Germinal center (tissue), 1 donor: ENCODE results near the gene TRIL.
A peak's percentile ranks its signal among the peaks of the same experiment; 100 is the strongest.

ENCODE experiments used
- DNase-seq: peaks from one replicate; pipeline ENCODE4 v3.0.0; 2012; ENCODE audit warnings: mixed read lengths, low spot score

The TRIL gene

DNA sequence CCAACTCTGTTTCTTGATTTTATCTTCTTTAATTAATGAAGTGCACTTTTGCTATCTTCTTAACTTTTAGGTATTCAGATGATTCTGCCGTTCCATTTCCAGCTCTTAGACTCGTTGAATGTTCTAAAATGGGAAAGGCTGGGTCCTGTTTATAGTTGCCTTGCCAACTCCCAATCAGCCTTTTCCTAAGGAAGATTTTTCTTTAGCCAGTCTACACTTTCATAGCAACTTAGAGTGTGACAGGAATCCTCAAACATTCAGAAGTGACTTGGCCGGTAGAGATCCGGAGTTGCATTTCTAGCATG lies 23.0 kb upstream of the TRIL start:
- DNase-seq, result no peak

- DNase-seq, result no peak
Measured at GRCh38 chr7:28980451-28981160, 22.5 kb upstream of the TRIL start.

- DNase-seq, result no peak
Measured at GRCh38 chr7:28979776-28980175, 21.6 kb upstream of the TRIL start.

DNA sequence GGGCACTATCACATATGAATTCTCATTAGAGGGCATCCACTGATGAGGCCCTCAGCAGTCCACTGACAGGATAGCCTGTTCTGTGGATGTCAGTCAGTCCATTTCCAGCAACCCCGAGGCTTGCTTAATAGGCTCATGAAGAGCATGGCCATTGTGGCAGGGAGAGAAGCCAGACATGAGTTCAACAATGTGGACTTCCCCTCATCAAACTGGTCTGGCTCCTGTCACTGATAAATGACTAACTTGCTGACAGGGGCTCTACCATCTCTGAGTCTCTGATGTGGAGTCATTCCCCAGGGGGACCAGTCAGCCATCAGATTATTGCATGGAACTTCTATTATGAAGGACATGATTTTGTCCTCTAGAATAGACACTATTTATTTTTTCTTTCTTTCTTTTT lies 19.8 kb upstream of the TRIL start:
- no peak for DNase-seq

GRCh38 chr7:28976022-28976421 lies 17.9 kb upstream of the TRIL start:
- DNase-seq, result no peak

DNA sequence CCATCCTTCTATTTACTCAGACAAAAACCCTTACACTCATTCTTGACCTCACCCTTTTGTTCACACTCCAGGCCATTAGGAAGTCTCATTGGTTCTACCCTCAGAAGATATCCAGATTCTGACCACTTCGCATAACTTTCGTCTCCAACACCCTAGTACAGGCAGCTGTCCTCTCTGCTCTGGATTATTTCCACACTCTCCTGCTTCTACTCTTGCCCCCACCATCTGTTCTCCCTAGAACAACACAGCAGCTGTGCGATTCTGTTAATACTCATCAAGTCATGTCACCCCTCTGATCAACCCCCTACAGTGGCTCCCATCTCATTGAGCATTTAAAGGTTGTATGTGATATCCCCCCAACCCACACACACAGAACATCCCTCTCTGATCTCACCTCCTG lies 15.5 kb upstream of the TRIL start:
- DNase-seq, result no peak

- DNase-seq, result no peak
Measured at GRCh38 chr7:28964056-28964455, 5.9 kb upstream of the TRIL start.

DNA sequence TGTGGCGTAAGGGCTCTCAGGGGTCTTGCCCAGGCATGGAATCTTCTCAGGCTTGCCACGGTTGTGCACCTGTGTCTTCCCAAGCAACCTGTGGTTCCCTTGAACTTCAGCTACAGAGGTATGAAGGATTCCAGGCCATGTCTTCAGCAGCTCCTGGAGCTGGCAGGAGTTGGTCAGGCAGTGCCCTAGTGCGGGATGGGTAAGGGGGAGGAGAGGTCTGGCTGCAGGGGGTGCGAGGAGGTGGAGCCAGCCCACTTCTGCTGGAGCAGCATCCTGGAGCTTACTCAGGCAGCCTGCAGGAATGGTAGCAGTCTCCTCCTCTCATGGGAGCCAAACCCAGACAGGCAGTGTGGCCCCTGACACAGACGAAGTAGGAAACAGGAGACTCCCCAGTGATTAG lies 3.8 kb upstream of the TRIL start:
- DNase-seq, result no peak

- DNase-seq, result no peak
Measured at GRCh38 chr7:28960071-28960840, 2.1 kb upstream of the TRIL start.

DNA sequence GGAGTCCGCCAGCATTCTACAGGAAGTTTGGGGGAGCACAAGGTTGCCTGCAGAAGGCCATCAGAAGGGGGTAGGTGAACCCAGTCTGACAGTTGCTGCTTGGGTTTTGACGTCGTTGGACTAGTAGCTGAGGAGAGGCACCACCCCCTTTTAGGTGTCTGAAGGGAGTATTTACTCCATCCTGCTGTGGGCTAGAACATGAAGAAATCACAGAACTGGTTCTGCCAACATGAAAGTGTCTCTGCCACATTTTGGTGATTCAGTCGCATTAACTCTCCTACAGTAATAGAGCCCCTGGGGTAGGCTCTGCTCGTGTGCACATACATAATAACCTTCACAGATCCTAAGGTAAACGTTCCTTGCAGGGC lies 834 bp upstream of the TRIL start:
- no peak for DNase-seq

GRCh38 chr7:28957751-28958234 lies 337 bp downstream of the TRIL start:
- peak; percentile 22 for DNase-seq

DNA sequence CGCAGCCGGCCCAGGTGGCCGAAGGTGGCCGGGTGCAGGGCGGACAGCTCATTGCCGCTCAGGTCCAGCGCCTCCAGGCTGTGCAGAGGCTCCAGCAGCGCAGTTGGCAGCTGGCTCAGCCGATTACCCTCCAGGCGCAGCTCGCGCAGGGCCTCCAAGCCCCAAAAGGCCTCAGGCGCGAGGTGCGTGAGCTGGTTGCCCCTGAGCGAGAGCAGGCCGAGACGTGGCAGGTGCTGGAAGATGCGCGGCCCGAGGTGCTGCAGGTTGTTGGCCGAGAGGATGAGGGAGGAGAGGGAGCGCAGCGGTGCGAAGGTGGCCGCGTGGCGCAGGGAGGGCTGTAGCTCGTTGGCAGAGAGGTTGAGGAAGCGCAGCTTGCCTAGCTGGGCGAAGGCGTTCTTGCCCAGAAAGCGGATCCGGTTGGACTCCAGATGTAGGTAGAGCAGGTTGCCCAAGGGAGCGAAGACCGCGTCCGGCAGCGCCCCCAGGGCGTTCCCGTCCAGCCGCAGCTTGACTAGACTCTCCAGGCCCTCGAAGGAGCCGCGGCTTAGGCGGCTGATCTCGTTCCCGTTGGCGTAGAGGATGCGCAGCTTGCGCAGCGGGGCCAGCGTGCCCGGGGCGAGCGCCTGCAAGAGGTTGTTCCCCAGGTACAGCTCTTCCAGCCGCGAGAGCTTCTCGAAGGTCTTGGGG lies 923 bp downstream of the TRIL start:
- DNase-seq, result peak; percentile 31

GRCh38 chr7:28956608-28957063 lies 1.5 kb downstream of the TRIL start:
- DNase-seq, result peak; percentile 50

DNA sequence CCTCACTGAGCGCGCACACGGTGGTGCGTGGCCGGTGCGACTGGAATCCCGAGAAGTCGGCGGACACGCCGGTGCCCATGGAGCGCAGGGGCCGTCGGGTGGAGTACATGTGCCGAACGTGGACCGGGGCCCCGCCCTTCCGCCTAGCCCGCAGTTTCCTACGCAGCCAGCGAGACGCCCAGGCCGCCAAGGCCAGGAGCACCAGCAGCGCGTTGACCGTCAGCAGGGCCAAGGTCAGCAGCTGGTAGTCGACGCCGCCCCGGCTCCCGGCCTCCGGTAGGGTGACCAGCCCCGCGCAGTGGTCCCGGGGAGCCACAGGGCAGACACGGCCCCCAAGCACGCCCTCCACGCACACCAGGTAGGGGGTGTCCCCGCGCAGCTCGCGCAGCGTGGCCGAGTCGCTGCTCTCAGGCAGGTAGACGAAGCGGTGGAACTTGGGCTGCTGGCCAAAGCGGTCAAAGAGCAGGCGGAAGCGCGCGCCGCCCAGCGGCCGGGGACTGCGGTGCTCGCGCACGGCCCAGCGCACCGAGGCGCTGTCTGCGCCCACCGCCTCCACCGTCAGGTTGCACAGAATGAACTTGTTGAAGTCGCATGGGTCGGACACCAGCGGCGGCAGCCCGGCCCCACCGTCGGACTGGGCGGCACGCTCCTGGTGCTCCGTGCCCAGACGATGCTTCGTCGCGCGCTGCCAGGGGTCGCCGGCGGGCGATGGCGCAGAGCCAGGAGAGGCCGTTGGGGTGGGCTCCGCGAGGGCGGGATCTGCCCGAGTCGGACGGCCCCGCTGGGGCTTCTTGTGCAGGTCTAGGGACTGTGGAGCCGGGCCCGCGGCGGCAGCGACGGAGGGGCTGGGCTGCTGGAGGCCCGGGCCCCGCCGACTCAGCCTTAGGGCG lies 2.2 kb downstream of the TRIL start:
- peak; percentile 53 for DNase-seq

GRCh38 chr7:28955356-28955717 lies 2.8 kb downstream of the TRIL start:
- no peak for DNase-seq

DNA sequence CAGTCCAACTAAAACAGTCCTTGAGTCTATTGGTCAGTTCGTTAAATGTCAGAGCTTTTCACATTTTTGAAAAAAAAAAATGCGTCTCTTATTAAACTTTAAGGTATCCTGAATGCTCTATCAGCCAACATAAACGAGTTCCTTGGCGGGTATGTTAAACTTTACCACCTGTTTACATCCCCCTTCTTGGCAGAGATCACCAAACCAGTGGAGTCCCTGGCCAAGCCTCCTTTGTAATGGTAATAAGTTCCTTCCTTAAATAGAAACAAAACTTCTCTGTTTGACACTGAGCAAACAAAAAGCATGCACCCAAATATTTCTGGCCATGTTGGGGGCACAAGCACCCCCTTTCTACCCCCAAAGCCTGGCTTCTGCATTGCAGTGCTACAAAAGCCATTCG lies 3.2 kb downstream of the TRIL start:
- no peak for DNase-seq

- DNase-seq, result no peak
Measured at GRCh38 chr7:28954471-28954870, 3.7 kb downstream of the TRIL start.

GRCh38 chr7:28953633-28954032 lies 4.5 kb downstream of the TRIL start:
- no peak for DNase-seq

- DNase-seq, result no peak
Measured at GRCh38 chr7:28942168-28942567, 16.0 kb downstream of the TRIL start.

DNA sequence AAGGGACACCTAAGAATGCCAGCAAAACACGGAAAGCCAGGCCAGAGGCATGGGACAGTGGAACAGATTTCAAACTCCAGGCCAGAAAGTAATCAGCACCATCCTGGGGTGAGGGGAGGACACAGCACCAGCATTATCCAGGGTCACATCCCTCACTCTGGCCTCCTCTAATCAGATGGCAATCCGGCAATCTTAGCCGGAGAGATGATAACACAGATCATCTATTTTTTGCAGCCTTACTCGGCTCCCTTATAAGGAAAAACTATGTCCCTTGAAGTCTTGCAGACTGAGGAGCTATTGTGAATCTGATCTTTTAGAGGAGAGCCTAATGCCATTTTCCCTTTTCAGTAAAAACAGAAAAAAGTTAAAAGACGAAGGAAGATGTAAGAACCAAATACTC lies 16.5 kb downstream of the TRIL start:
- DNase-seq, result no peak

DNA sequence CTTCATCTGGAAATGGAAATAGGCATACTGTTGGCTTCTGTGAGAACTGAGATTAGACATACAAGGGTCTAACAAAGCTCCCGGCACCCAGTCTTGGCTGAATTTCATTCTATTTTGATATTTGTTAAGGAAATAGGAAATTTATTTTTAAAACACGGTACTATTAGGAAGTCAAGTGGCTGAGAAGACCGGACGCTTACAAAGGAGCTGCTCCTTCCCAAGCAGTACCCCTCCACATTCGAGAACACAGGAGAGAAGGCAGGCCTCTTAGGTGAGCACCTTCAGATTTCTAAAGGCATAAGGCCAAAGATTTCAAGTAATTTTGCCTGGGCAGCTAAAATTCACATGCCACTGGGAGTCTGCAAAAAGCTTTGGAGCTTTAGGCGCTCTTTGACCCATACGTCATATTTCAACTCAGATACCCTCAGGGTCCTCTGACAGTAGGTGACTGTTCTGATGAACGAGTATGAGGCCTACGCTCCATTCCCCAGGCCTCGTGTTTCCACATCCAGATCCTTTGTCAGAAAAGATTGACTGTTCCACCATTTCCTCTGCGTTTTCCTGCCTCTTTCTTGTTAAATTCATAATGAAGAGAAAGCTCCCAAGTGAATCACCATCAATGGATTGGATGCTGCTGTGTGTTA lies 17.3 kb downstream of the TRIL start:
- DNase-seq, result no peak
